ENCODE measurements around the gene KRTAP10-7. TPM values are rescaled to one million over a fixed set of nuclear protein-coding genes. Genes with fewer than 3 reads are reported as not detected.

Gene KRTAP10-7
- total RNA-seq, 8 experiments from 2014 or later, result 0.13 to 0.47 (median 0.20) TPM; not detected in 5

Other genes starting within 250 kb of the KRTAP10-7 start
- gene TRPM2, start 247.0 kb upstream of the KRTAP10-7 start, total RNA-seq, result under 1 TPM; 0.05 to 0.35 (median 0.15) TPM
- gene LRRC3, start 145.1 kb upstream of the KRTAP10-7 start, total RNA-seq, result 1 to 10 TPM in 5 of 8 experiments, under 1 TPM in 3; 0.18 to 4.8 (median 2.6) TPM
- 1 to 10 TPM in 1 of 8 experiments, under 1 TPM in 2, not detected in 5; 0.18 to 1.1 (median 0.25) TPM for gene KRTAP10-1, start 60.4 kb upstream of the KRTAP10-7 start, total RNA-seq
- gene KRTAP10-2, start 49.1 kb upstream of the KRTAP10-7 start, total RNA-seq, result 1 to 10 TPM in 1 of 8 experiments, under 1 TPM in 3, not detected in 4; 0.17 to 1.1 (median 0.47) TPM
- gene KRTAP10-3, start 41.8 kb upstream of the KRTAP10-7 start, total RNA-seq, result 1 to 10 TPM in 1 of 8 experiments, under 1 TPM in 4, not detected in 3; 0.23 to 1.1 (median 0.46) TPM
- under 1 TPM in 3 of 8 experiments, not detected in 5; 0.41 to 1.00 (median 0.87) TPM for gene KRTAP10-4, start 26.9 kb upstream of the KRTAP10-7 start, total RNA-seq
- gene KRTAP10-5, start 20.0 kb upstream of the KRTAP10-7 start, total RNA-seq, result 1 to 10 TPM in 1 of 8 experiments, under 1 TPM in 3, not detected in 4; 0.17 to 1.1 (median 0.43) TPM
- under 1 TPM in 4 of 8 experiments, not detected in 4; 0.23 to 0.71 (median 0.35) TPM for gene KRTAP10-6, start 8.1 kb upstream of the KRTAP10-7 start, total RNA-seq
- under 1 TPM in 4 of 8 experiments, not detected in 4; 0.41 to 0.67 (median 0.44) TPM for gene KRTAP10-8, start 11.5 kb downstream of the KRTAP10-7 start, total RNA-seq
- 1 to 10 TPM in 1 of 8 experiments, under 1 TPM in 4, not detected in 3; 0.18 to 1.0 (median 0.46) TPM for gene KRTAP10-9, start 26.5 kb downstream of the KRTAP10-7 start, total RNA-seq
- 1 to 10 TPM in 1 of 8 experiments, under 1 TPM in 3, not detected in 4; 0.17 to 1.1 (median 0.51) TPM for gene KRTAP10-10, start 36.8 kb downstream of the KRTAP10-7 start, total RNA-seq
- under 1 TPM in 2 of 8 experiments, not detected in 6; 0.49 to 0.66 TPM for gene KRTAP10-11, start 45.8 kb downstream of the KRTAP10-7 start, total RNA-seq
- not detected for gene KRTAP12-4, start 54.1 kb downstream of the KRTAP10-7 start, total RNA-seq
- gene KRTAP12-3, start 57.3 kb downstream of the KRTAP10-7 start, total RNA-seq, result not detected
- not detected for gene KRTAP12-2, start 66.3 kb downstream of the KRTAP10-7 start, total RNA-seq
- gene KRTAP12-1, start 81.6 kb downstream of the KRTAP10-7 start, total RNA-seq, result under 1 TPM in 1 of 8 experiments, not detected in 7; 0.90 TPM
- under 1 TPM in 3 of 8 experiments, not detected in 5; 0.29 to 0.85 (median 0.56) TPM for gene KRTAP10-12, start 96.6 kb downstream of the KRTAP10-7 start, total RNA-seq
- gene TSPEAR, start 111.0 kb downstream of the KRTAP10-7 start, total RNA-seq, result under 1 TPM in 7 of 8 experiments, not detected in 1; 0.21 to 0.66 (median 0.31) TPM
- gene UBE2G2, start 201.2 kb downstream of the KRTAP10-7 start, total RNA-seq, result 100 to 1,000 TPM in 2 of 8 experiments, 10 to 100 TPM in 6; 32.6 to 142 (median 54.7) TPM
- 100 to 1,000 TPM in 1 of 8 experiments, 10 to 100 TPM in 7; 46.6 to 103 (median 56.9) TPM for gene SUMO3, start 217.5 kb downstream of the KRTAP10-7 start, total RNA-seq